ENCODE results near the gene PCP4. TPM values are rescaled to one million over a fixed set of nuclear protein-coding genes. Genes with fewer than 3 reads are reported as not detected.

The PCP4 gene
- total RNA-seq, 2 experiments from 2014 or later, result not detected

DNA sequence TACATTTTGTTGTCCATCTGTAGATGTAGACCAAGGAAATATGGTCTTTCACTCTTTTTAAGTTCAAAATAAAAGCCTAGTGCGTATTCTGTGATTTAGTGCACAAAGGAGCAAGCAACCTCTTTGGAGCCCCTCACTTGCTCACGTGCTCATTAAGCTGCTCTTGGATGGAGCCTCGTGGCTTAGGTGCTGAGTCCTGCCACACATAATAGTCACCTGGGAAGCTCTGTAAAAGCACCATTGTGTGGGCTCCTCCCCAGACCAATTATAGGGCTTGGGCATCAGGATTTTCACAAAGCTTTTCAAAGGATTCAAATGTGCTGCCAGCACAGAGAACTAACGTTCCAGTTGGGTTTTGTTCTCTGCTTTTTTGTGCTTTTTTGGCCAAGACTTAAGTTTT lies 85.0 kb downstream of the PCP4 start:
- Mint-ChIP-seq H3K9me3 (peaks cover 2% of the 10 kb centered on the region), H3K36me3 (ENCODE audit: low read depth) (no peaks in the 10 kb centered on the region), H3K27me3 (no peaks in the 10 kb centered on the region), H3K4me3 (no peak overlapping the region), H3K4me1 (no peaks in the 10 kb centered on the region), H3K27ac (no peak overlapping the region)
- DNase-seq, result no peak
- ChIA-PET POLR2A (no interaction called here), CTCF (no interaction called here)

DNA sequence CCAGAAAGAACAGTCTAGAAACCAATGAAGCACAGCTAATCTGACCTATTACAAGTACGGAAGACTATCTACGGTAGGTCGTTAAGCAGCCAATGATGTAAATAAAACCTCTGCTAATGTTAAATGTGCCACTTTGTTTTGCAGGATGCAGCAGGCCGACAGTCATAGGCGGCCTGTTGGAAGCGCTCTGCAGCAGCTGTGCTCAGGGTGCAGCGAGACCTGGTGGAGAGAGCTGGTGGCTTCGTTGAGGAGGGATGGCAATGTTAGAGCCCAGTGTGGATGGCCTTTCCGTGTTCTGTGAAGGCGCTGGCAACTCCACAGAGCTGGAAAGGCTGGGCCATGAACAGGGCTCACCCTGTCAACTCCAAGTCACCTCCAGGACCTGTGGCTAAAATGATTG lies 87.3 kb downstream of the PCP4 start:
- Mint-ChIP-seq H3K27ac (no peak overlapping the region), H3K9me3 (peaks cover 2% of the 10 kb centered on the region), H3K27me3 (no peaks in the 10 kb centered on the region), H3K4me1 (no peaks in the 10 kb centered on the region), H3K36me3 (ENCODE audit: low read depth) (no peaks in the 10 kb centered on the region), H3K4me3 (no peak overlapping the region)
- POLR2A ChIA-PET, result no interaction called here
- DNase-seq, result no peak
- CTCF ChIA-PET, result no interaction called here

GRCh38 chr21:39955326-39955725 lies 88.1 kb downstream of the PCP4 start:
- no peak for DNase-seq
- H3K4me3 Mint-ChIP-seq, result no peak overlapping the region
- H3K4me1 Mint-ChIP-seq, result no peaks in the 10 kb centered on the region
- ChIA-PET POLR2A (no interaction called here), CTCF (interaction anchor here (0.6 kb wide), 2 partner anchors 13 to 25 kb away, joined by 3 read pairs; no protein-coding TSS in a partner anchor)
- H3K36me3 Mint-ChIP-seq (ENCODE audit: low read depth), result no peaks in the 10 kb centered on the region
- no peak overlapping the region for H3K27ac Mint-ChIP-seq
- no peaks in the 10 kb centered on the region for H3K27me3 Mint-ChIP-seq
- peaks cover 5% of the 10 kb centered on the region for H3K9me3 Mint-ChIP-seq

DNA sequence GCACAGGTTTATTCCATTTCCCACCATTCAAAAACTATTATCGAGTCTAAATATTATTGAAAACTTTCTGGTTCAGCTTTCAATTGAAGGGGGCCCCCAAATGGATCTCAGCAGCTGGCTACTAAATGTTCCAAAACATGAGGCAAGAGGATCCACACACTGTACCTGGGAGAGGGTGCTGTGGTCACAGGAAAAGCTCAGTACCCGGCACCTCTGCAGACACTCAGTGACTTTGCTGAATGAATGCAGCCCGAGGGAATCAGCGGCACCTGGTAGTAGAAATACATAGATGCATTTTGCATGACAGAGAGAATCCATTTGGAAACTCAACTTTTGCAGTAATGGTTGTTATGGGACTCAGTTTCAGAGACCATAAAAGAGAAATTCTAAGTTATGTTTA lies 89.3 kb downstream of the PCP4 start:
- H3K36me3 Mint-ChIP-seq (ENCODE audit: low read depth), result no peaks in the 10 kb centered on the region
- no peaks in the 10 kb centered on the region for H3K4me1 Mint-ChIP-seq
- H3K27ac Mint-ChIP-seq, result no peak overlapping the region
- no peak for DNase-seq
- H3K4me3 Mint-ChIP-seq, result no peak overlapping the region
- H3K9me3 Mint-ChIP-seq, result peaks cover 8% of the 10 kb centered on the region
- ChIA-PET POLR2A (no interaction called here), CTCF (no interaction called here)
- no peaks in the 10 kb centered on the region for H3K27me3 Mint-ChIP-seq

DNA sequence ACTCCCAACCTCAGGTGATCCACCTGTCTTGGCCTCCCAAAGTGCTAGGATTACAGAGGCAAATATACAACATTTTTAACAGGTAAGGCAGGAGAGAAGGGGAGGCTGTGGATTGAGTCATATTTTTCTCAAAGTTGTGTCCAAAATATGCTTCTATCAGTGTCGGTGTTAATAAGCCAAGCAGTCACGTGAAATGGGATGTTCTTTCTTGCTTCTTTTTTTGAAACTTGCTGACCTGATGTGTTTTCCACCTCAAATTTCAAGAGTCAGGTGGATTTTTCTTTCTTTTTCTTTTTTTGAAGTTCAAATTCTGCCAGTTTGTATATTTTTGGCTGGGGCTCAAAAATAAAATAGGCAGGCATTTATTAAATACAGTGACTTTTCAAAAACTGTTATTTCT lies 91.5 kb downstream of the PCP4 start:
- peaks cover 10% of the 10 kb centered on the region for H3K9me3 Mint-ChIP-seq
- CTCF ChIA-PET, result no interaction called here
- no peak for DNase-seq
- H3K4me1 Mint-ChIP-seq, result no peaks in the 10 kb centered on the region
- H3K36me3 Mint-ChIP-seq (ENCODE audit: low read depth), result no peaks in the 10 kb centered on the region
- H3K27ac Mint-ChIP-seq, result no peak overlapping the region
- POLR2A ChIA-PET, result no interaction called here
- H3K27me3 Mint-ChIP-seq, result no peaks in the 10 kb centered on the region
- H3K4me3 Mint-ChIP-seq, result no peak overlapping the region

DNA sequence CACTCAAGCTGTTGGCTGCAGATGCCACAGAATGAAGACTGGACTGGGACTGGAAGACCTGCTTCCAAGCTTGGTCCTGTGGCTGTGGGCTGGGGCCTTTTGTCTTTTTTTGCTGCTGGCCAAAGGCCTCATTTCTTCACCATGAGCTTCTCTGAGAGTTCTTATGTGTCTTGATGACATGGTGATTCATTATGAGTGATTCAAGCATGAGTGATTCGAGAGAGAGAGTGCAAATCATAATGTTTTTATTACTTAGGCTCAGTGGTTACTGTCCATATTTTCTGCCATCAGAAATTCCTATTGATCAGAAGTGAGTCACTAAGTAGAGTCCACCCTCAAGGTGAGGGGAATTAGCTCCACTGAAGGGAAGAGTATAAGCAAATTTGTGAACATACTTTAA lies 94.0 kb downstream of the PCP4 start:
- CTCF ChIA-PET, result no interaction called here
- H3K27me3 Mint-ChIP-seq, result no peaks in the 10 kb centered on the region
- H3K9me3 Mint-ChIP-seq, result peaks cover 15% of the 10 kb centered on the region
- H3K4me1 Mint-ChIP-seq, result no peaks in the 10 kb centered on the region
- POLR2A ChIA-PET, result no interaction called here
- H3K4me3 Mint-ChIP-seq, result no peak overlapping the region
- H3K36me3 Mint-ChIP-seq (ENCODE audit: low read depth), result no peaks in the 10 kb centered on the region
- DNase-seq, result no peak
- H3K27ac Mint-ChIP-seq, result no peak overlapping the region

DNA sequence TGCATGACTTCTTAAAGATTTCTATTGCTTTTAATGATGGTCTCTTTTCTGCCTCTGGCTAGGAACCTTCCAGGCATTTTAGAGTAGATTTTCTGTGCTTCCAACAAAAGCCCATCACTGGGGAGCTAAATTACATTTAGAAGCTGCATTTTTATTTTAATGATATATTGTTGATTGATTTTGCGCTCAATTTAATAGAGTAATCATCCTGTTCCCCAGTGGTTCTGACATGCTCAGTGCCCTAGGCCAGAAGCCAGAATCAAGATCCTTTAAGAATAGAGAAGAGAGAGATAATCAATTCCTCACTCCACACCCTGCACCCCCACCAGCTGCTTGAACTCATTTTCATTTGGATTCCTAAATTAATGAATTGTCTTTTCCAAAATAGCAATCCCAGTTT lies 97.8 kb downstream of the PCP4 start:
- Mint-ChIP-seq H3K4me3 (no peak overlapping the region), H3K27ac (no peak overlapping the region), H3K27me3 (no peaks in the 10 kb centered on the region), H3K36me3 (ENCODE audit: low read depth) (no peaks in the 10 kb centered on the region), H3K9me3 (peaks cover 12% of the 10 kb centered on the region), H3K4me1 (no peaks in the 10 kb centered on the region)
- ChIA-PET POLR2A (no interaction called here), CTCF (no interaction called here)
- DNase-seq, result no peak

GRCh38 chr21:39966786-39967185 lies 99.5 kb downstream of the PCP4 start:
- Mint-ChIP-seq H3K4me3 (no peak overlapping the region), H3K36me3 (ENCODE audit: low read depth) (no peaks in the 10 kb centered on the region), H3K27me3 (no peaks in the 10 kb centered on the region), H3K27ac (no peak overlapping the region), H3K9me3 (peaks cover 8% of the 10 kb centered on the region), H3K4me1 (no peaks in the 10 kb centered on the region)
- POLR2A ChIA-PET, result no interaction called here
- CTCF ChIA-PET, result no interaction called here
- no peak for DNase-seq

DNA sequence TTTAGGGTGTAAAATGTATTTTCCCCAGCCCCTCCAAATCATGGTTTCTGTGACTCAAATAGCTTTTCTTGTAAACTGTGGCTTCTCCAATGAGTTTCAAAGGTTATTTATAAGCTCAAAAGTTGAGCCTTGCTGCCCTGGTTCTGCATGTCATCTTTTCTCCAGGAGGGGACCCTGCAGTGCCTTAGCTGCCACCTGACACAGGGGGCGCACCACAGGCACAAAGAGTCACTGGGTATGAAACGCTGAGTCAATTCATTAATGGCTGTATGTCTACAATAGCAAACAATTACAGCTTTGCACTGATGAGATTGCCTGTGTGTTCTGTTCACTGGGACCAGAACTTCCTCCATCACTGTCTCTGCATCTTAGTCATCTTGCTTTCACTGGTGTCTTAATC lies 100.8 kb downstream of the PCP4 start:
- Mint-ChIP-seq H3K4me3 (no peak overlapping the region), H3K36me3 (ENCODE audit: low read depth) (no peaks in the 10 kb centered on the region), H3K4me1 (no peaks in the 10 kb centered on the region), H3K27ac (no peak overlapping the region), H3K27me3 (no peaks in the 10 kb centered on the region), H3K9me3 (peaks cover 6% of the 10 kb centered on the region)
- CTCF ChIA-PET, result interaction anchor here (0.7 kb wide), 1 partner anchor 13 kb away, joined by 3 read pairs; no protein-coding TSS in a partner anchor
- no peak for DNase-seq
- POLR2A ChIA-PET, result no interaction called here

DNA sequence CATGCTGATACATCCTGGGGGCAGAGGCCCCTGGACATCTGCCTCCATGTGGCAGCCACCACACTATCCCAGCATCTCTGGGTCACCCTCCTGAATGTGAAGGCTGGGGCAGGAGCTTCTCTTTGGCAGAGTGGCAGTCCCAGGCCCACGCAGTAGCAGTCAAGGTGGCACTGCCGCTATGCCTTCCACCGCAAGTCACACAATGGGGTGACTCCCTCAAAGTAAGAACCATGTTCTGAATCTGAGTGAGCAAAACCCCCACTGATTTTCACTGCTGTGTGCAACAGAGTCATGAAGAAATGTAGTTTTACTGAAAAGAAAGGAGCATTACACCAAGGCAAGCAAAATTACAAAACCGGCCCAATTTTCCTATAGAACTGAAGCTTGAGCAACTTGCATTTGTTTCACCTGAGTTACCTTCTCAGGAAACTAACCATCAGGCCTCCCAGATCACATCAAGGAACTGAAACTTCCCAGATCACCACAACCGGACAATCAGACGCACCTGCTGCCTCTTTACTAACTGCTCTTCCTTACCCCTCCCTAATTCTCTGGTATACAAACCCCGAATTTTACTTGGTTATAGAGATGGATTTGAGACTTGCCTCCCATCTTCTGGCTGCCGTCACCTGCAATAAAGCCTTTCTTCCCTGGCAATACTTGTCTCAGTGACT lies 102.6 kb downstream of the PCP4 start:
- no peak overlapping the region for H3K4me3 Mint-ChIP-seq

DNA sequence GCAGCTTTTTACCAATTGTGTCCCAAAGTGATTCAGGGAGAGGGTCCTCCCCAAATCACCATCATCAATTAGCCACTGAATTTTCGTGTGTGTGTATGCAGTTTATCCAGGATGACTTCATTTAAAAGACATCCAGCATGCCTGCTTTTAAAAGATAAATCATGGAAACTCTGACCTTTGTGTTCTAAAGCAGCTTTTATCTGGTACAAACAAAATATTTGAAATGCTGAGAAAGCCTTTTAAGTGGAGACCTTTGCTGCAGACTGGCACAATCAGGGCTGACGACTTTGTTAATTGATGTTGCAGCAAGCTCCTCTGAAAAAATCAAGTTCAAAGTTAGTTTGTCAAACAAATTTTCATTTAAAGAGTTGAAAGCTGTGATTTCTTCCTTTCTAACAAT lies 104.7 kb downstream of the PCP4 start:
- H3K27ac Mint-ChIP-seq, result no peak overlapping the region
- DNase-seq, result no peak
- no peaks in the 10 kb centered on the region for H3K27me3 Mint-ChIP-seq
- ChIA-PET CTCF (no interaction called here), POLR2A (no interaction called here)
- no peak overlapping the region for H3K4me3 Mint-ChIP-seq
- H3K9me3 Mint-ChIP-seq, result no peaks in the 10 kb centered on the region
- H3K4me1 Mint-ChIP-seq, result no peaks in the 10 kb centered on the region
- no peaks in the 10 kb centered on the region for H3K36me3 Mint-ChIP-seq (ENCODE audit: low read depth)

More for the DNA sequence above, 102.6 kb downstream of the PCP4 start:
- Mint-ChIP-seq H3K9me3 (peaks cover 4% of the 10 kb centered on the region), H3K4me1 (no peaks in the 10 kb centered on the region), H3K27ac (no peak overlapping the region), H3K27me3 (no peaks in the 10 kb centered on the region), H3K36me3 (ENCODE audit: low read depth) (no peaks in the 10 kb centered on the region)
- ChIA-PET CTCF (no interaction called here), POLR2A (no interaction called here)
- no peak for DNase-seq

DNA sequence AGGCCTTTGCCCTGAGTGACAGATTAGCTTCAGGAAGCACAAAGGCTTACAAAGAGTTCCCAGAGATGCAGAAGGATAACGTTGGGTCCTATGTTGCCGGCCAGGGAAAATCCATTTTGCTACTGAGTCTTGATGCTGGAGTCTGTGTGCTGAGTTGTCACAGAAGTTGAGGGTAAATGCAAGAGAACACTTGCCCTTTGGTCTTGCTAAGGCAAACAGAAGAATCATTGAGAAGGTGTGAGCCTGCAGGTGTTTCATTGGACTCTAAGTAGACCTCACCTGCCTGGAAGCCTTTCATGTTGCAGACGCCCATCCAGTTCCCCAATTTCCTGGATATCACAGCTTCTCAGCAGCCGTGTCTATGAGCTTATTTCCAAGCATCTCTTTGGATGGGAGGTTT lies 105.2 kb downstream of the PCP4 start:
- Mint-ChIP-seq H3K36me3 (ENCODE audit: low read depth) (no peaks in the 10 kb centered on the region), H3K27ac (no peak overlapping the region), H3K27me3 (no peaks in the 10 kb centered on the region), H3K4me3 (no peak overlapping the region), H3K9me3 (no peaks in the 10 kb centered on the region), H3K4me1 (no peaks in the 10 kb centered on the region)
- DNase-seq, result no peak
- ChIA-PET POLR2A (no interaction called here), CTCF (no interaction called here)

GRCh38 chr21:39972976-39973770 lies 105.9 kb downstream of the PCP4 start:
- H3K36me3 Mint-ChIP-seq (ENCODE audit: low read depth), result no peaks in the 10 kb centered on the region

DNA sequence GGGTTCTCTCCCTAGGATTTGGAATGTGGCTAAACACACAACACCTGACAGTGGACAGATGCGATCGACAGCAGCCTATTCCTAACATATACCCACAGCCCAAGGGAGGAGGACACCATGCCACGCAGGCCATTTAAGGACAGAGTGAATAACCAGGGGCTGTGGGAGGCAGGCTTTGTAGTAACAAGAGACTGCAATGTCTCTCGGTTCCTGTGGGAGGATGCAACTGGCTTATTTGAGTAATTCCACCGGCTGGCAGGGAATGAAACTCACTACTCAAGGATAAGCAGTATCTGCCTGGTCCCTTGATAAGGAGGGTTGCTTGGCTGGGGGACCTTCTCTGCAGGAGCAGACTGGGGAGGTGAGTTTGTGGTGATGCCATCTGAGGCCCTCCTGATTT lies 109.6 kb downstream of the PCP4 start:
- H3K36me3 Mint-ChIP-seq (ENCODE audit: low read depth), result no peaks in the 10 kb centered on the region
- no peak for DNase-seq
- H3K9me3 Mint-ChIP-seq, result peaks cover 2% of the 10 kb centered on the region
- H3K27ac Mint-ChIP-seq, result no peak overlapping the region
- POLR2A ChIA-PET, result no interaction called here
- no peaks in the 10 kb centered on the region for H3K4me1 Mint-ChIP-seq
- H3K27me3 Mint-ChIP-seq, result no peaks in the 10 kb centered on the region
- no peak overlapping the region for H3K4me3 Mint-ChIP-seq
- CTCF ChIA-PET, result interaction anchor here (0.6 kb wide), 1 partner anchor 35 kb away, joined by 4 read pairs; no protein-coding TSS in a partner anchor

More at GRCh38 chr21:39972976-39973770, 105.9 kb downstream of the PCP4 start:
- H3K27me3 Mint-ChIP-seq, result no peaks in the 10 kb centered on the region
- ChIA-PET CTCF (no interaction called here), POLR2A (no interaction called here)
- no peaks in the 10 kb centered on the region for H3K9me3 Mint-ChIP-seq
- no peaks in the 10 kb centered on the region for H3K4me1 Mint-ChIP-seq
- no peak overlapping the region for H3K4me3 Mint-ChIP-seq
- H3K27ac Mint-ChIP-seq, result no peak overlapping the region
- no peak for DNase-seq

Data from activated CD4-positive, alpha-beta T cell treated with anti-CD3 and anti-CD28 coated beads, Interleukin-2, amount 10 ng/mL, durations not matched to agents 7 days and 5 days (primary cell).